ENCODE data around the gene ADRM1.

ADRM1 gene

GRCh38 chr20:62314711-62315302, 12.0 kb downstream of the ADRM1 start:
- no peak overlapping the region for H3K4me3 ChIP-seq (ENCODE audit: low read depth, low read length)
- in situ Hi-C loops (cut with HindIII; ENCODE audit: low sequenced_read_pairs), result no loop called here
- DNase-seq (ENCODE audit: low read depth), result no peak
- TF ChIP-seq CTCF (IDR thresholded peaks at IDR 0.05; ENCODE audit: low read depth, low read length, missing control alignments), result no peak

- DNase-seq (ENCODE audit: low read depth), result no peak
- no peak overlapping the region for H3K4me3 ChIP-seq (ENCODE audit: low read depth, low read length)
- in situ Hi-C loops (cut with HindIII; ENCODE audit: low sequenced_read_pairs), result no loop called here
- TF ChIP-seq CTCF (IDR thresholded peaks at IDR 0.05; ENCODE audit: low read depth, low read length, missing control alignments), result no peak
These were observed 13.0 kb downstream of the ADRM1 start for GRCh38 chr20:62315773-62316172.

- in situ Hi-C loops (cut with HindIII; ENCODE audit: low sequenced_read_pairs), result no loop called here
- no peak for TF ChIP-seq CTCF (IDR thresholded peaks at IDR 0.05; ENCODE audit: low read depth, low read length, missing control alignments)
- H3K4me3 ChIP-seq (ENCODE audit: low read depth, low read length), result no peak overlapping the region
- DNase-seq (ENCODE audit: low read depth), result no peak
These were observed 13.8 kb downstream of the ADRM1 start for GRCh38 chr20:62316331-62317166.

- TF ChIP-seq CTCF (IDR thresholded peaks at IDR 0.05; ENCODE audit: low read depth, low read length, missing control alignments), result no peak
- no peak for DNase-seq (ENCODE audit: low read depth)
- in situ Hi-C loops (cut with HindIII; ENCODE audit: low sequenced_read_pairs), result no loop called here
- no peak overlapping the region for H3K4me3 ChIP-seq (ENCODE audit: low read depth, low read length)
These were observed 14.4 kb downstream of the ADRM1 start for GRCh38 chr20:62317167-62317655.

GRCh38 chr20:62318400-62319345, 15.9 kb downstream of the ADRM1 start:
- in situ Hi-C loops (cut with HindIII; ENCODE audit: low sequenced_read_pairs), result no loop called here
- no peak for DNase-seq (ENCODE audit: low read depth)

More at GRCh38 chr20:62318400-62319345, 15.9 kb downstream of the ADRM1 start:
- H3K4me3 ChIP-seq (ENCODE audit: low read depth, low read length), result no peak overlapping the region
- TF ChIP-seq CTCF (IDR thresholded peaks at IDR 0.05; ENCODE audit: low read depth, low read length, missing control alignments), result no peak

Measured in astrocyte of the cerebellum (primary cell).